Measurements from ENCODE around the gene SLC22A4. TPM values are rescaled to one million over a fixed set of nuclear protein-coding genes. Genes with fewer than 3 reads are reported as not detected.
A peak's percentile ranks its signal among the peaks of the same experiment; 100 is the strongest.

Gene SLC22A4
- total RNA-seq, 3 donors from 2014 or later: 2.7 to 13.4 (median 3.6) TPM

- ATAC-seq: peak; percentile 62
- peaks cover 22% of the 10 kb centered on the region for H3K4me1 ChIP-seq (ENCODE audit: low read depth)
- no peak for TF ChIP-seq CTCF (IDR thresholded peaks at IDR 0.05)
- no peaks in the 10 kb centered on the region for H3K36me3 ChIP-seq (ENCODE audit: low read depth)
- DNase-seq: peak; percentile 37 to 63 (median 46)
- H3K4me3 ChIP-seq: no peak overlapping the region
- no peaks in the 10 kb centered on the region for H3K9me3 ChIP-seq
- intact Hi-C loops (cut with DNase I, micrococcal nuclease): loop anchor here (5.0 to 10.0 kb wide), 2 partner anchors 113 to 425 kb away; partner anchors contain the start of gene SOWAHA (in 1 of the 2)
These were observed 95.5 kb downstream of the SLC22A4 start for GRCh38 chr5:132389585-132390286.

- H3K4me1 ChIP-seq (ENCODE audit: low read depth): peaks cover 16% of the 10 kb centered on the region
- H3K9me3 ChIP-seq: no peaks in the 10 kb centered on the region
- intact Hi-C loops (cut with DNase I, micrococcal nuclease): no loop called here
- ATAC-seq: no peak
- TF ChIP-seq CTCF (IDR thresholded peaks at IDR 0.05): no peak
- no peaks in the 10 kb centered on the region for H3K36me3 ChIP-seq (ENCODE audit: low read depth)
- H3K4me3 ChIP-seq: no peak overlapping the region
- no peak for DNase-seq
These were observed 97.1 kb downstream of the SLC22A4 start for GRCh38 chr5:132391247-132391646.

- DNase-seq (no peak), ATAC-seq (no peak)
- Histone ChIP-seq H3K9me3 (no peaks in the 10 kb centered on the region), H3K36me3 (ENCODE audit: low read depth) (no peaks in the 10 kb centered on the region), H3K4me3 (no peak overlapping the region), H3K4me1 (ENCODE audit: low read depth) (peaks cover 13% of the 10 kb centered on the region)
- no peak for TF ChIP-seq CTCF (IDR thresholded peaks at IDR 0.05)
- intact Hi-C loops (cut with DNase I, micrococcal nuclease): no loop called here
These were observed 97.7 kb downstream of the SLC22A4 start for GRCh38 chr5:132391870-132392269.

GRCh38 chr5:132392411-132392810 lies 98.2 kb downstream of the SLC22A4 start:
- no peaks in the 10 kb centered on the region for H3K36me3 ChIP-seq (ENCODE audit: low read depth)
- intact Hi-C loops (cut with DNase I, micrococcal nuclease): no loop called here

GRCh38 chr5:132392978-132393825 lies 99.0 kb downstream of the SLC22A4 start:
- Histone ChIP-seq H3K4me1 (ENCODE audit: low read depth) (no peaks in the 10 kb centered on the region), H3K9me3 (no peaks in the 10 kb centered on the region), H3K4me3 (no peak overlapping the region), H3K36me3 (ENCODE audit: low read depth) (no peaks in the 10 kb centered on the region)
- DNase-seq (no peak), ATAC-seq (no peak)
- no peak for TF ChIP-seq CTCF (IDR thresholded peaks at IDR 0.05)
- intact Hi-C loops (cut with DNase I, micrococcal nuclease): no loop called here

More at GRCh38 chr5:132392411-132392810, 98.2 kb downstream of the SLC22A4 start:
- DNase-seq (no peak), ATAC-seq (no peak)
- Histone ChIP-seq H3K4me3 (no peak overlapping the region), H3K4me1 (ENCODE audit: low read depth) (peaks cover 8% of the 10 kb centered on the region), H3K9me3 (no peaks in the 10 kb centered on the region)
- no peak for TF ChIP-seq CTCF (IDR thresholded peaks at IDR 0.05)

Small RNA genes within 50 kb of the gene (microRNA-seq; reads per million reads assigned to microRNA genes)
- not detected for gene MIR3936

Other genes with a start within 250 kb of the SLC22A4 start
- gene IL3, start 233.7 kb upstream of the SLC22A4 start, total RNA-seq: not detected
- not detected for gene CSF2, start 220.6 kb upstream of the SLC22A4 start, total RNA-seq
- 10 to 100 TPM; 47.0 to 65.0 (median 56.1) TPM for gene P4HA2, start 66.5 kb upstream of the SLC22A4 start, total RNA-seq
- 10 to 100 TPM in 1 of 3 donors, 1 to 10 TPM in 2; 5.1 to 59.0 (median 5.6) TPM for gene PDLIM4, start 36.7 kb upstream of the SLC22A4 start, total RNA-seq
- 10 to 100 TPM; 27.9 to 95.4 (median 29.4) TPM for gene SLC22A5, start 75.3 kb downstream of the SLC22A4 start, total RNA-seq
- gene IRF1, start 196.4 kb downstream of the SLC22A4 start, total RNA-seq: 100 to 1,000 TPM in 2 of 3 donors, 10 to 100 TPM in 1; 89.4 to 172 (median 143) TPM
- not detected for gene IL5, start 249.1 kb downstream of the SLC22A4 start, total RNA-seq

All from mucosa of descending colon (tissue), 3 donors.